ENCODE results near the gene ZNF618.

The ZNF618 gene

GRCh38 chr9:113940077-113940476, 64.0 kb downstream of the ZNF618 start:
- Histone ChIP-seq H3K4me1 (ENCODE audit: insufficient read depth, low read length) (no peaks in the 10 kb centered on the region), H3K27ac (ENCODE audit: low read depth, low read length) (no peak overlapping the region), H3K9ac (ENCODE audit: low read length) (no peak overlapping the region), H3K27me3 (ENCODE audit: control insufficient read depth in 1 of 2, insufficient read depth in 2 of 2, low read length in 2 of 2) (no peaks in the 10 kb centered on the region), H3K9me3 (ENCODE audit: low read length) (no peaks in the 10 kb centered on the region), H3K4me3 (ENCODE audit: low read depth in 1 of 2, low read length in 2 of 2) (no peak overlapping the region), H3K36me3 (ENCODE audit: insufficient read depth, low read length) (no peaks in the 10 kb centered on the region)

- H3K27ac ChIP-seq (ENCODE audit: low read depth, low read length) = no peak overlapping the region
- H3K9ac ChIP-seq (ENCODE audit: low read length) = no peak overlapping the region
- H3K4me1 ChIP-seq (ENCODE audit: insufficient read depth, low read length) = no peaks in the 10 kb centered on the region
- no peaks in the 10 kb centered on the region for H3K9me3 ChIP-seq (ENCODE audit: low read length)
- H3K36me3 ChIP-seq (ENCODE audit: insufficient read depth, low read length) = no peaks in the 10 kb centered on the region
- H3K27me3 ChIP-seq (ENCODE audit: control insufficient read depth in 1 of 2, insufficient read depth in 2 of 2, low read length in 2 of 2) = no peaks in the 10 kb centered on the region
- no peak overlapping the region for H3K4me3 ChIP-seq (ENCODE audit: low read depth in 1 of 2, low read length in 2 of 2)
Measured at GRCh38 chr9:113941056-113941455, 64.9 kb downstream of the ZNF618 start.

- H3K9ac ChIP-seq (ENCODE audit: low read length) = no peak overlapping the region
- no peak overlapping the region for H3K4me3 ChIP-seq (ENCODE audit: low read depth in 1 of 2, low read length in 2 of 2)
- no peak overlapping the region for H3K27ac ChIP-seq (ENCODE audit: low read depth, low read length)
- no peaks in the 10 kb centered on the region for H3K36me3 ChIP-seq (ENCODE audit: insufficient read depth, low read length)
- no peaks in the 10 kb centered on the region for H3K4me1 ChIP-seq (ENCODE audit: insufficient read depth, low read length)
- no peaks in the 10 kb centered on the region for H3K27me3 ChIP-seq (ENCODE audit: control insufficient read depth in 1 of 2, insufficient read depth in 2 of 2, low read length in 2 of 2)
- no peaks in the 10 kb centered on the region for H3K9me3 ChIP-seq (ENCODE audit: low read length)
Measured at GRCh38 chr9:113941526-113941925, 65.4 kb downstream of the ZNF618 start.

- no peak overlapping the region for H3K27ac ChIP-seq (ENCODE audit: low read depth, low read length)
- H3K9ac ChIP-seq (ENCODE audit: low read length) = no peak overlapping the region
- H3K9me3 ChIP-seq (ENCODE audit: low read length) = no peaks in the 10 kb centered on the region
- H3K4me3 ChIP-seq (ENCODE audit: low read depth in 1 of 2, low read length in 2 of 2) = no peak overlapping the region
- H3K36me3 ChIP-seq (ENCODE audit: insufficient read depth, low read length) = no peaks in the 10 kb centered on the region
- no peaks in the 10 kb centered on the region for H3K4me1 ChIP-seq (ENCODE audit: insufficient read depth, low read length)
- H3K27me3 ChIP-seq (ENCODE audit: control insufficient read depth in 1 of 2, insufficient read depth in 2 of 2, low read length in 2 of 2) = no peaks in the 10 kb centered on the region
Measured at GRCh38 chr9:113943112-113944009, 67.3 kb downstream of the ZNF618 start.

- Histone ChIP-seq H3K27me3 (ENCODE audit: control insufficient read depth in 1 of 2, insufficient read depth in 2 of 2, low read length in 2 of 2) (no peaks in the 10 kb centered on the region), H3K27ac (ENCODE audit: low read depth, low read length) (no peak overlapping the region), H3K4me1 (ENCODE audit: insufficient read depth, low read length) (no peaks in the 10 kb centered on the region), H3K9me3 (ENCODE audit: low read length) (no peaks in the 10 kb centered on the region), H3K36me3 (ENCODE audit: insufficient read depth, low read length) (no peaks in the 10 kb centered on the region), H3K4me3 (ENCODE audit: low read depth in 1 of 2, low read length in 2 of 2) (no peak overlapping the region), H3K9ac (ENCODE audit: low read length) (no peak overlapping the region)
Measured at GRCh38 chr9:113945784-113946183, 69.7 kb downstream of the ZNF618 start.

- no peak overlapping the region for H3K27ac ChIP-seq (ENCODE audit: low read depth, low read length)
- H3K4me3 ChIP-seq (ENCODE audit: low read depth in 1 of 2, low read length in 2 of 2) = no peak overlapping the region
- no peaks in the 10 kb centered on the region for H3K27me3 ChIP-seq (ENCODE audit: control insufficient read depth in 1 of 2, insufficient read depth in 2 of 2, low read length in 2 of 2)
- no peaks in the 10 kb centered on the region for H3K9me3 ChIP-seq (ENCODE audit: low read length)
- H3K9ac ChIP-seq (ENCODE audit: low read length) = no peak overlapping the region
- no peaks in the 10 kb centered on the region for H3K36me3 ChIP-seq (ENCODE audit: insufficient read depth, low read length)
- no peaks in the 10 kb centered on the region for H3K4me1 ChIP-seq (ENCODE audit: insufficient read depth, low read length)
Measured at GRCh38 chr9:113946496-113947115, 70.5 kb downstream of the ZNF618 start.

- Histone ChIP-seq H3K4me3 (ENCODE audit: low read depth in 1 of 2, low read length in 2 of 2) (no peak overlapping the region), H3K4me1 (ENCODE audit: insufficient read depth, low read length) (no peaks in the 10 kb centered on the region), H3K27me3 (ENCODE audit: control insufficient read depth in 1 of 2, insufficient read depth in 2 of 2, low read length in 2 of 2) (no peaks in the 10 kb centered on the region), H3K27ac (ENCODE audit: low read depth, low read length) (no peak overlapping the region), H3K36me3 (ENCODE audit: insufficient read depth, low read length) (no peaks in the 10 kb centered on the region), H3K9ac (ENCODE audit: low read length) (no peak overlapping the region), H3K9me3 (ENCODE audit: low read length) (no peaks in the 10 kb centered on the region)
Measured at GRCh38 chr9:113947941-113948340, 71.8 kb downstream of the ZNF618 start.

GRCh38 chr9:113948891-113949570, 72.9 kb downstream of the ZNF618 start:
- no peaks in the 10 kb centered on the region for H3K9me3 ChIP-seq (ENCODE audit: low read length)
- no peak overlapping the region for H3K27ac ChIP-seq (ENCODE audit: low read depth, low read length)
- no peaks in the 10 kb centered on the region for H3K27me3 ChIP-seq (ENCODE audit: control insufficient read depth in 1 of 2, insufficient read depth in 2 of 2, low read length in 2 of 2)
- H3K4me3 ChIP-seq (ENCODE audit: low read depth in 1 of 2, low read length in 2 of 2) = no peak overlapping the region
- no peak overlapping the region for H3K9ac ChIP-seq (ENCODE audit: low read length)
- no peaks in the 10 kb centered on the region for H3K4me1 ChIP-seq (ENCODE audit: insufficient read depth, low read length)
- no peaks in the 10 kb centered on the region for H3K36me3 ChIP-seq (ENCODE audit: insufficient read depth, low read length)

- no peaks in the 10 kb centered on the region for H3K4me1 ChIP-seq (ENCODE audit: insufficient read depth, low read length)
- H3K9me3 ChIP-seq (ENCODE audit: low read length) = no peaks in the 10 kb centered on the region
- no peak overlapping the region for H3K9ac ChIP-seq (ENCODE audit: low read length)
- H3K27me3 ChIP-seq (ENCODE audit: control insufficient read depth in 1 of 2, insufficient read depth in 2 of 2, low read length in 2 of 2) = no peaks in the 10 kb centered on the region
- no peak overlapping the region for H3K4me3 ChIP-seq (ENCODE audit: low read depth in 1 of 2, low read length in 2 of 2)
- H3K27ac ChIP-seq (ENCODE audit: low read depth, low read length) = no peak overlapping the region
- H3K36me3 ChIP-seq (ENCODE audit: insufficient read depth, low read length) = no peaks in the 10 kb centered on the region
Measured at GRCh38 chr9:113949571-113950078, 73.5 kb downstream of the ZNF618 start.

- Histone ChIP-seq H3K9me3 (ENCODE audit: low read length) (no peaks in the 10 kb centered on the region), H3K27ac (ENCODE audit: low read depth, low read length) (no peak overlapping the region), H3K36me3 (ENCODE audit: insufficient read depth, low read length) (no peaks in the 10 kb centered on the region), H3K4me1 (ENCODE audit: insufficient read depth, low read length) (no peaks in the 10 kb centered on the region), H3K9ac (ENCODE audit: low read length) (no peak overlapping the region), H3K4me3 (ENCODE audit: low read depth in 1 of 2, low read length in 2 of 2) (no peak overlapping the region), H3K27me3 (ENCODE audit: control insufficient read depth in 1 of 2, insufficient read depth in 2 of 2, low read length in 2 of 2) (no peaks in the 10 kb centered on the region)
Measured at GRCh38 chr9:113950195-113951031, 74.3 kb downstream of the ZNF618 start.

GRCh38 chr9:113951032-113951372, 74.9 kb downstream of the ZNF618 start:
- Histone ChIP-seq H3K9ac (ENCODE audit: low read length) (no peak overlapping the region), H3K4me3 (ENCODE audit: low read depth in 1 of 2, low read length in 2 of 2) (no peak overlapping the region), H3K27ac (ENCODE audit: low read depth, low read length) (no peak overlapping the region), H3K4me1 (ENCODE audit: insufficient read depth, low read length) (no peaks in the 10 kb centered on the region), H3K9me3 (ENCODE audit: low read length) (no peaks in the 10 kb centered on the region), H3K36me3 (ENCODE audit: insufficient read depth, low read length) (no peaks in the 10 kb centered on the region), H3K27me3 (ENCODE audit: control insufficient read depth in 1 of 2, insufficient read depth in 2 of 2, low read length in 2 of 2) (no peaks in the 10 kb centered on the region)
